Inferior parietal cortex (tissue), 1 donor: Measurements from ENCODE around the gene VWF.
A peak's percentile ranks its signal among the peaks of the same experiment; 100 is the strongest.
"Not testable (repeated sequence)": the region's sequence is repeated elsewhere in the genome, so short reads cannot be mapped to it uniquely, and the experiment has no call there.

Source experiments
- DNase-seq: peaks from one replicate; pipeline ENCODE4 v3.0.0-alpha.2; 2016; ENCODE audit errors: extremely low spot score

Gene VWF

DNA sequence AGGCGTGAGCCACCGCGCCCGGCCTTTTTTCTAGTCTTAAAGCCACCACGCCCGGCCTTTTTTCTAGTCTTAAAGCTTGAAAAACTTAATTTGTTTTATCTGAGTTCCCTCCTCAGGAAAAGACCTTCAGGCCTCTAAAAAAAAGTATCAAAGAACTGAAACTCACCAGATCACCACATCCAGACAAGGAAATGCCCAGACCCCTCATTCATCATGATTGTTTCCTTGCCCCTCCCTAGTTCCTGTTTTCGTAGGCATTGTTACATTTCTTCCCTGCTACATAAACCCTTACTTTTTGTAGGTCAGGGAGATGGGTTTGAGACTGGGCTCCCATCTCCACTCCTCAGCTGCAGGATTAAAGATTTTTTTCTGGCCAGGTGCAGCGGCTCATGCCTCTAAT lies 21.1 kb upstream of the VWF start:
- no peak for DNase-seq

DNA sequence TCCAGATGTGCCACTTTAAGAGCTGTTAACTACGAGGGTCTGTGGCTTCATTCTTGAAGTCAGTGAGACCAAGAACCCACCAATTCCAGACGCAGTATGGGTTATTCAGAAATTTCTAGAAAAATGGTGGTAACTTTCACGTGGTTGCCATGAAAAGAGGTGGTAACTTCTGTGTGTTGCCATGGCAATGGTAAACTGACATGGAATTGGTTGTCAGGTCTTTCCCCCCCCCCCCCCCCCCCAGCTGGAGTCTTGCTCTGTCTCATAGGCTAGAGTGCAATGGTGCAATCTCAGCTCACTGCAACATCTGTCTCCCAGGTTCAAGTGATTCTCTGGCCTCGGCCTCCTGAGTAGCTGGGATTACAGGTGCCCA lies 18.8 kb upstream of the VWF start:
- DNase-seq = no peak

DNA sequence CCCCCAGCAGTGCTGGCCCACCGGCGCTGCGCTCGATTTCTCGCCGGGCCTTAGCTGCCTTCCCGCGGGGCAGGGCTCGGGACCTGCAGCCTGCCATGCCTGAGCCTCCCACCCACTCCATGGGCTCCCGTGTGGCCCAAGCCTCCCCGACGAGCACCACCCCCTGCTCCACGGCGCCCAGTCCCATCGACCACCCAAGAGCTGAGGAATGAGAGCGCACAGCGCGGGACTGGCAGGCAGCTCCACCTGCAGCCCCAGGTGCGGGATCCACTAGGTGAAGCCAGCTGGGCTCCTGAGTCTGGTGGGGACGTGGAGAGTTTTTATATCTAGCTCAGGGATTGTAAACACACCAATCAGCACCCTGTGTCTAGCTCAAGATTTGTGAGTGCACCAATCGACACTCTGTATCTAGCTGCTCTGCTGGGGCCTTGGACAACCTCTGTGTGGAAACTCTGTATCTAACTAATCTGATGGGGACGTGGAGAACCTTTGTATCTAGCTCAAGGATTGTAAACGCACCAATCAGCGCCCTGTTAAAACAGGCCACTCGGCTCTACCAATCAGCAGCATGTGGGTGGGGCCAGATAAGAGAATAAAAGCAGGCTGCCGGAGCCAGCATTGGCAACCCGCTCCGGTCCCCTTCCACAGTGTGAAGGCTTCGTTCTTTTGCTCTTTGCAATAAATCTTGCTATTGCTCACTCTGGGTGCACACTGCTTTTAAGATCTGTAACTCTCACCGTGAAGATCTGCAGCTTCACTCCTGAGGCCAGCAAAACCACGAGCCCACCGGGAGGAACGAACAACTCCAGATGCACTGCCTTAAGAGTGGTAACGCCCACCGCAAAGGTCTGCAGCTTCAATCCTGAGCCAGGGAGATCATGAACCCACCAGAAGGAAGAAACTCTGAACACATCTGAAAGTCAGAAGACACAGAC lies 18.2 kb upstream of the VWF start:
- not testable (repeated sequence) for DNase-seq

DNA sequence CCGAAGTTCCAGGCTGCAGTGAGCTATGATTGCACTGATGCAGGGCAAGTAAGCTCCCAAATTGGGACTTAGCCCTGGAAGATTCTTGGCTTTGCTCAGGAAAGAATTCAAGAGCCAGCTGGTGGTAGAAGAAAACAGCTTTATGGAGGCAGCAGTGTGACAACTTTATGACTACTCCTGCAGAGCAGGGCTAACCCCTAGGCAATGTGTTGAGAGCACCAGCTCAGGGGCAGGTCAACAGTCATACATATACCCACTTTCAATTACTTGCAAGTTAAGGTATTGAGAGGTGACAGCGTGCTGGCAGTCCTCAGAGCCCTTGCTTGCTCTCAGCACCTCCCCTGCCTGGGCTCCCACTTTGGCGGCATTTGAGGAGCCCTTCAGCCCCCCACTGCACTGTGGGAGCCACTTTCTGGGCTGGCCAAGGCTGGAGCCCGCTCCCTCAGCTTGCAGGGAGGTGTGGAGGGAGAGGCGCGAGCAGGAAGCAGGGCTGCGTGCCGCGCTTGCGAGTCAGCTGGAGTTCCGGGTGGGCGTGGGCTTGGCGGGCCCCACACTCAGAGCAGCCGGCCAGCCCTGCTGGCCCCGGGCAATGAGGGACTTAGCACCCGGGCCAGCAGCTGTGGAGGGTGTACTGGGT lies 17.4 kb upstream of the VWF start:
- not testable (repeated sequence) for DNase-seq

DNA sequence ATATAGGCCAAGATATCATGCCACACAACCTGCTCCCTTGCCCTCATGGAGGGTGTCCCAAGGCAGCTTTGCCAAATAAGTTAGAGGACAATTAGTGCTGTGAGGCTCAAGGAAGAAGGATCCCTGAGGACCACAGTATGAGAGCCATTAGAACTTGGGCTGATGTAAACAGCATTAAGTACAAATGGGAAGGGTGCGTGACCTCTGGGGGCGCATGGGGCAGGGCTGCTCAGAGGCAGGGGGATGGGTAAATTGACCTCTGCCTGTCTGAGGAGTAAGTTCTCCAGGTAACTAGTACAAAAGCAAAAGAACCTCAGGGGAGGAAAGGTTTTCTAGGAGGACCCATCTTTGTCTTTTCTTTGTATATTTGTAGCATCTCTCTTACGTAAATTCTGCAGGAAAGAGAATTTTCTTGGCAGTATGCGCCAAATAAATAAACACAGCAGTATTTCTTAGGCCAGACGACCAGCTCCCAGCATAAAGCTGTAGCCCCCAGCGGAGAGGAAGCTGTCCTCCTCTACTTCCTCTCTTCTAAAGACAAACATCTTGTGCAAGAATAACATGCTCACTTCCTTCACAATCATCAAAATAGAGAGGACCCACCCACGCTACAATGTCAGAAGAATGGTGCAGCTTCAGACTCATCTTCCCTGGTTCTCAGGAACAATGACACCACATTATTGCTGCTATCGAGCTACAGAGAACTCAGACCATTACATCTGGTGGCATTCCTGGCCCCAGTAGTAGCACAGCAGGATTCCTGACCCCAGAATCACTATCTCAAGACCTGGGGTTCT lies 16.4 kb upstream of the VWF start:
- peak; percentile 21 for DNase-seq

DNA sequence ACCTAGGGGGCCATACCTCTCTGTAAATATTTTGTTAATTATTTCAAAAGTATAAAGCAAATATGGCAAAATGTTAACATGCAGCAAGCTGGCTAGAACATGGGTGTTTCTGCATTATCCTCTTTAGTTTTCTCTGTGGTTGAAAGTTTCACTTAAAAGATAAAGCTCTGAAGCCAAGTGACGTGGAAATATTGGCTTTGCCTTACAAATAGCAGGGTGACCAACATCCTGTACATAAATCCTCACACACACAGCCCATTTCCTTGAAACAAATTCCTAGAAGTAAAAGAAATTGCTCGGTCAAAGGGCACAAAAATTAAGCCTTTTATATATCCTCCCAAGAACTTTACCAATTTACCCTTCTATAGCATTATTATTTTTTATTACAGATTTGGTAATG lies 10.6 kb upstream of the VWF start:
- no peak for DNase-seq

DNA sequence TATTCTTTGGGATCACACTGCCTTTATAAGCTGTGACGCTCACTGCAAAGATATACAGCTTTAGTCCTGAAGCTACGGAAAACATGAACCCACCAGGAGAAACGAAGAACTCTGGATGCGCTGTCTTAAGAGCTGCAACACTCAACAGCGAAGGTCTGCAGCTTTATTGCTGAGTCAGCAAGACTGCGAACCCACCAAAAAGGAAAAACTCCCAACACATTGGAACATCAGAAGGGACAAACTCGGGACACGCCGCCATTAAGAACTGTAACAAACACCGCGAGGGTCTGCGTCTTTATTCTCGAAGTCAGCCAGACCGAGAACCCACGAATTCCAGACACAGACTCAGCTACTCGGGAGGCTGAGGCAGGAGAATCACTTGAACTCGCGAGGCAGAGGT lies 9.2 kb upstream of the VWF start:
- no peak for DNase-seq

DNA sequence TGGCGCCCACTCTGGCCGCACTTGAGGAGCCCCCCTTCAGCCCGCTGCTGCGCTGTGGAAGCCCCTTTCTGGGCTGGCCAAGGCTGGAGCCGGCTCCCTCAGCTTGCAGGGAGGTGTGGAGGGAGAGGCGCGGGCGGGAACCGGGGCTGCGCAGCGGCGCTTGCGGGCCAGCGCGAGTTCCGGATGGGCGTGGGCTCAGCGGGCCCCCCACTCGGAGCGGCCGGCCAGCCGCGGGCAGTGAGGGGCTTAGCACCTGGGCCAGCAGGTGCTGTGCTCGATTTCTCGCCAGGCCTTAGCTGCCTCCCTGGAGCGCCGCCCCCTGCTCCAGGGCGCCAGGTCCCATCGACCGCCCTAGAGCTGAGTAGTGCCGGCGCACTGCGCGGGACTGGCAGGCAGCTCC lies 8.0 kb upstream of the VWF start:
- no peak for DNase-seq

DNA sequence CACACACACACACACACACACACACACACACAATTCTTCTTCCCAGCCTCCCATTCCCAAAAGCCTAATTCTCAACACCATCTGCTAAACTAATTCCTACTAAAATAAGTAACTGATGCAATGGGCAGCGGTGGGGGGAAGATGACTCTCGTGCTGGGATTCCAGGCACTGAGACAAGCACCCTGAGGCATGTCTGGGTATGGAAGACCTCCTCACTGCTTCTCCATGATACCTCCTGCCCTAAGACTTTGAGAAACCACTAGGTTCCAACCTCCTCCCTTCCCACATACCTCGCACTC lies 789 bp upstream of the VWF start:
- DNase-seq = no peak

DNA sequence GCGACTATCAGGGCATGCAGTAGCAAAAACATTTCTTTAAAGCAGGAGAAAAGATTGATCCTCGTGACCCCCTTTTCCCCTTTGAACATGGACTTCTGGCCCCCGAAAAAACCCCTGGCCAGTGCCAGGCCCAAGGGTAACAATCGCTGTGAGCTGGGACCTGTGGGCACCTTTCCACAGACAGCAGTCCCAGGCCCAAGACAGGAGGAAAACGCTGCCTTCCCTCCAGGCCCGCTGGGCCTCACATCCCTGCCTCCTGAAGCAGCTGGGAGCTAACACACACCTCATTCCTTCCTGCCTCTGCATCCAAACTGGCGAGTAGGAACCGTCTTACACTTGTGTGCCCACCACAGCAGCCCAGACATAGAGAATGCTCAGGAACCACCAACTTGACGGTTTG lies 1.2 kb downstream of the VWF start:
- DNase-seq = no peak

DNA sequence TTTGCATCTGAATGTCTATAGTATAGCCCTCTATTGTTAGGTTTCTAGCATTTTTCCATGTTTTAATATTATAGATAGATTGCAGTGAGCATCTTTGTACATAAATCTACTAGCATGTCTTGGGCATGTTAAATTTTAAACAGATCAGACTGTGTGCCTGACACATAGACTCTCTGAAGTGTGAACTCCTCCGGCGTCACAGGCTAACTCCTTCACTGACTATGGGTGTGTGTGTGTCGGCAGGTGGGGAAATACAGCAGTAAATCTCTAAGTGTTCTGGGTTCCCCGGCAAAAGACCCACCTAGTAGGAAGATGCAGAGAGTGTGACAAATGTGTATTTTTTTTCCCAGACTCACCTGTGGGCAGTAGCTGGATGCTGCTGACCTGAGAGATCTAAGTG lies 2.3 kb downstream of the VWF start:
- no peak for DNase-seq

DNA sequence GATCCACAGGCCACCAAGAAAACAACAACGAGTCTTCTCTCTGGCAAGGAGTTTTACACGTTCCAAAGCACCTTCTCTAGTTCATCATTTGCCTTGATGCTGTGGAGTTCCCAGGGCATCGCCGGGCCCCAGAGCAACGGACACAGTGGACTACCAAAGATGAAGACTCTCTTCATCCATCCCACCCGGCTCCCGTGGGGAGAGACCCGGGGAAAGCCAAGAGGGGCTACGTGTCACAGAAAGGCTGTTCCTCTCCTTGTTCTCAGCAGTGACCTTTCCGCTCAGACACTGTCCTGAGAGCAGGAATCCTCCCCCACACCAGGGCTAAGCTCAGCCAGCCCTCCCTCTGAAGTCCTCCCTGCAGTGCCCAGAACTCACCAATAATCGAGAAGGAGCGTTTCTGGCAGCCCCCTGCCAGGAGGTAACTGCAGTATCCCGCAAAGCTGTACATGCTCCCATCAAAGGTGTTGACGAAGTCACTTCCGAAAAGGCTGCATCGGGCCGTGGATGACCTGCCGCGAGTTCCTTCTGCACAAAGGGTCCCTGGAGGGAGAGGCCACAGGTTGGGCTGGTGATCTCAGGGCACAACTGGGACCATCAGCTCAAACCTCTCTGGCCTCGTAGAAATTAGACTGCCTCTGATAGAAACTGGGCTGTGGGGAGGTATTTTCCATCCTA lies 3.5 kb downstream of the VWF start:
- DNase-seq = no peak

DNA sequence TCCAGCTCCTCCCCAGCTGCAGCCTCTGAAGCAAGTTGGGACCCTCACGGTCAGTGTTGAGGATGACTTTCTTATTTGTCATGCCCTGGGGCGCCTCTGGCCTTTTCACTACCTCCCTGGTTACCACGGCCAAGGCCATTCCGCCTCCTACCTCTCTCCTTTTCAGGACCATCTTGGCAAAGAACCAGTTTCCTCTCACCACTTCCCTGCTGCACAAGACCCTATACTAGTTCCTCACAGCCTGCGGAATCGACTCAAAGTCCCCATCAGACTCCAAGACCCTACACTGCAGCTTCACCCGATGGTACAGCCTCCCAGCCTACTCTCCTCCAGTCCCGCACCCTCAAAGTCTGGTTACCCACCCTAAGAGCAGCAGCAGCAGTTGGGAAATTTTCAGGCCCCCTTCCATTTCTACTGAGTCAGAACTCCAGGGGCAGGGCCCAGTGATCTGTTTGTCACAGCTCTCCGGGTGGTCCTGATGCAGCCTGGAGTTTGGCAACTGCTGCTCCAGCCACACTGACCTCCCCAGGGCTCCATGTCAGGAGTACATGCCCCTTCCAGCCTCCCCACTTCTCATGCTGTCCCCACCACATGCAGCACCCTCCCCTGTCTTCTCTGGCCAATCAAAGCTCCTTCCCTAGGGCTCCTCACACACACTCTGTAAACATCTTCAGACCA lies 5.4 kb downstream of the VWF start:
- DNase-seq = no peak

DNA sequence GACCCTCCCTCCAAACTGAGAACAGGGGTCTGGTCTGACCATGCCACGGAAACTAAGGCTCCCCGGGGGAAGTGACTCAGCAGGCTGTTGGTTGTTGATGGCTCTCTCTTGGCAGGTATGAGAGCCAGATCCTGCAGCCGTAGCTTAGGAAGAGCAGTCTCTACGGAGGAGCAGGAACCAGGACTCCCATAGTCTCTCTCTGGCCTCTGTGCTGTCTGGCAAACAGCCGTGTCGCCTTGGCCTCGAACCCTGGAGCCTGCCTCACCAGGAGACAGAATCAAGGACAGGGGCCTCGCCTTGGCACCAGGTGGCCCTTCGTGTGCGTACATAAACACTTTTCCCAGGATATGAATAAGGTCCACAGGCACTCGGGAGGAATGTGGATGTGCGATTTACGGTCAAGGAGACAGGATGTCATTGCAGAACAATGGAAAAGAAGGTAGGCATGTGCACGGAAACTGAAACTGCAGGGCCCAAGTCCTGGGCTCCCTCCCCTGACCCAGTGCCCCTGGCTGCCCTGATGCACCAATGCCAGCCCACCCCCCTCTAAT lies 7.9 kb downstream of the VWF start:
- no peak for DNase-seq

DNA sequence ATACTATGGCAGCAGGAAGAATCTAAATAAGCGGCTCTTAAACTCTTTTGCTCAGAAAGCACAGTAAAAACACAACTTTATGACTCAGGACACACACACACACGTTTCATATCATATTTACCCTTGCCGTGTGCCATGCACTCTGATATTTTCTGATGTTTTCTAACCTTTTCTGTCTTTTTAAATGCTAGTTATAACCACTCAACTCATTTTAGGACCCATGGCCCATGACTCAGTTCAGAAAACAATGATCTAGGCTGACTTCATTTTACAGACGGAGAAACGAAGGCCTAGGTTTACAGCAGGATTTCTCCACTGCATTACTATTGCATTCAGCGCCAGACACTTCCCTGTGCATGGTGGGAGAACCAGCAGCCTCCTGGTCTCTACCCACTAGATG lies 9.1 kb downstream of the VWF start:
- DNase-seq = no peak

DNA sequence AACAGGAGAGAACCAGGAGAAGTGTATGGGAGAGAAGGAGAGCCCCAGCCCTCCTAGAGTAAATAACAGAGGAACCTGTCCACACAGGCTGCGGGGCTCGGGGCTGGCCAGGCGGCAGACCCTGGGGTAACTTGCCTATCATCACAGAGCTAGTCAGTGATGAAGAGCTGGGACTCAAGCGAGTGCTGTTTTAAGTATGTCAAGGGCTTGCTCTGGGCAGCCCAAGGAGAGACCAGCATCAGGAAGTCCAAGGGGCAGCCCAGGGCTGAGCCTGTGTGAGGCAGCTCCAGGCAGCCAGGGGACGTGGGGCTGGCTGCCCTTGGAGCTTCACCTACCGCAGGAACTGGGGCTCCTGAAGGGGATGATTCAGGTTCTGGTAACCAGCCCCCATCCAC lies 10.0 kb downstream of the VWF start:
- DNase-seq = no peak

DNA sequence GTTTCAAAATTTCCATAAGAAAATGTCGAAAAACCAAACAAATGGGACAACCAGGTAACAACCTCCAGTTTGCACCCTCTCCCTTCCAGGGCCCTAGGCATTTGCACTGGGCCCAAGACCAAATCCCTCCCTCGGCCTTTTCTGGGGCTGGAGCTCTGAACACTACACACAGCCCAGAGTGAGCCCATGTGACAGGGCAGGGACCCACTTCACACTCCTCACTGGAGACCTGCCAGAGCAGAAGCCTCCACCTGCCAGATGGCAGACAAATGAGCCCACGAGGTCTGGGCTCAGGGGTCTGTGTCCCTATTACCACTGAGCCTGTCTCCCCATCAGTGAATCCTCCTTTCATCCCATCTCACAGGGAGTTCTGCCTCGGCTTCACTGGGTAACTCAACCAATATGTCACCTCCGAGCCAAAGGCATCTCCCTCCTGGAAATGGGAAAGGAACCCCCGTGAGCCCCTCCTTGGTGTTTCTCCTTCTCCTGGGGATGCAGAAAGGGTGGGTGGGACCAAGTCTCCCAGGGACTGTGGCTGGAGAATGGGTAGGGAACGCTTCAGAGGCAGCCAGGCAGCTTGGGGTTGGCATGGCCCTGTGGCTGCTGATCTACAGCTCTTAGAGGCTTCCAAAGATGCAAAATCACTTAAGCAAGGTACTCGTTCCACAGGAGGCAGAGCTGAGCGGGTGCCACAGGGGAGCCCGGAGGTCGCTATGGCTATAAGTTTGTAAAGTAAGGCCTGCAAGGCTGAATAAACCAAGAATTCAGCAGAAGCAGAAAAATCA lies 10.6 kb downstream of the VWF start:
- DNase-seq = no peak

DNA sequence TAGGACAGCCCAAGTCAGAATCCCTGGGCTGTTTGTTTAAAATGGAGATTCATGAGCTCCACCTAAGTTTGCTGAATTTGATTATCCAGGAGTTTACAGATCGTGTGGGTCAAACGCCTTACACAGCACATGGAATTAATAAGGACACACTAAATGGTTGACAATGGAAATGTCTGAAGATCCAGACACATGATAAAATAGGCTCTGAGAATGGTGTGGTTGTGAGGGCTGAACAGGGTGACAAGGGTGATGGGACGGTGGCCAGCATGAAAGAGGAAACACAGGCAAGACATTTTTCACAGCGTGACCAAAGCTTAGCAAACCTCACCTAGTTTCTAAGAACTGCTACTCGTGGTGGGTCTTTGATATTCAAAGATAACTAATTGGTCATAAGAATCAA lies 12.5 kb downstream of the VWF start:
- no peak for DNase-seq

DNA sequence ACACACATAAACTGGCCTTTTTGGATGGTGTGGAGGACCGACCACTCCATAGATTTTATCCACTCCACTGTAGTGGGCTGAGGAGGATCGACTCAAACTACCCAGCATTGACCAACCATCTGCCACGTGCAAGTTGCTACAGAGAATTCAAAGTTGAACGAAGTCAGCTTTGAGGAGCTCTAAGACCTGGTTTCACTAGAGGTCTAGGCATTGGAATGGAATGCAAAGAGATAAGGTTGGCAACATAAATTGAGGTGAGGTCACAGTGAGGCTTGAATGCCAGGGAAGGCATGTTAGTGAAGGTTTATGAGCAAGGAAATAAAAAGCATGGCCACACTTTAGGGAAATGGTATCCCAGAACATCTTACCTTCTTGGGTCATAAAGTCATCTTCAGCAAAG lies 14.5 kb downstream of the VWF start:
- no peak for DNase-seq

DNA sequence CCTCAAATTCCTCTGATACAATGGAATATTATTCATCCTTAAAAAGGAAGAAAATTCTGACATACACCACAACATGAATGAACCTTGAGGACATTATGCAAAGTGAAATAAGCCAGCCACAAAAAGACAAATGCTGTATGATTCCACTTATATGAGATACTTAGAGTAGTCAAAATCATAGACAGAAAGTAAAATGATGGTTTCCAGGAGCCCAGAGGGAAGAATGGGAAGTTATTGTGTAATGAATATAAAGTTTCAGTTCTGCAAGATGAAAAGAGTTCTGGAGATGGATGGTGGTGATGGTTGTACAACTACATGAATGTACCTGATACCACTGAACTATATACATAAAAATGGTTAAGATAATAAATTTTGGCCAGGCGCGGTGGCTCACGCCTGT lies 18.3 kb downstream of the VWF start:
- no peak for DNase-seq

DNA sequence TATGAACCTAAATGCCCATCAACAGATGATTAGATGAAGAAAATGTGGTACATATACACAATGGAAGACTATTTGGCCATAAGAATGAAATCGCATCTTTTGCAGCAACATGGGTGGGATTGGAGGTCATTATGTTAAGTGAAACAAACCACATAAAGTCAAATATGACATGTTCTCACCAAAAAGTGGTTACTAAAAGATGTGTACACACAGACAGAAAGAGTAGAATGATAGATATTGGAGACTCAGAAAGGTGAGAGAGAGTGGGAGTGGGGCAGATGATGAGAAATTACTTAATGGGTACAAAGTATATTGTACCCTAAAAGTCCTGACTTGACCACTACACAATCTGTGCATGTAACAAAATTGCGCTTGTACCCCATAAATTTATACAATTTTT lies 19.6 kb downstream of the VWF start:
- DNase-seq = no peak
